OCI-LY1 (cell line): Measurements from ENCODE around the gene IPO7.

Experiments
- H2AFZ ChIP-seq: fragments of 200-600 bp; sonication (generic), shearing (Covaris generic); 2 replicates; pipeline ENCODE4 v1.6.0; 2014; ENCODE audit warnings: antibody characterized with exemption, mild to moderate bottlenecking, low read length
- H3F3A ChIP-seq: fragments of 200-600 bp; sonication (generic), shearing (Covaris generic); 2 replicates; pipeline ENCODE4 v1.6.0; 2014; ENCODE audit warnings: mild to moderate bottlenecking, antibody characterized with exemption, low read length, moderate library complexity; ENCODE audit not compliant: insufficient read depth
- H3K27ac ChIP-seq: fragments of 200-600 bp; sonication (generic); 2 replicates; pipeline ENCODE4 v1.5.1; 2014; ENCODE audit warnings: low read length, mixed run types, mild to moderate bottlenecking, low read depth; ENCODE audit not compliant: poor library complexity, severe bottlenecking
- H3K27me3 ChIP-seq: fragments of 200-600 bp; sonication (generic); 2 replicates; pipeline ENCODE4 v1.6.0; 2014; ENCODE audit warnings: antibody characterized with exemption, mild to moderate bottlenecking, low read length, moderate library complexity; ENCODE audit not compliant: insufficient read depth
- H3K36me3 ChIP-seq: fragments of 200-600 bp; sonication (generic); 2 replicates; pipeline ENCODE4 v1.6.1; 2014; ENCODE audit warnings: mild to moderate bottlenecking, antibody characterized with exemption, low read length, moderate library complexity, mixed read lengths; ENCODE audit not compliant: insufficient read depth
- H3K4me1 ChIP-seq: fragments of 200-600 bp; sonication (generic); 2 replicates; pipeline ENCODE4 v1.5.1; 2014; ENCODE audit warnings: mild to moderate bottlenecking, low read length, moderate library complexity; ENCODE audit not compliant: insufficient read depth, severe bottlenecking
- H3K4me2 ChIP-seq: fragments of 200-600 bp; sonication (generic), shearing (Covaris generic); 2 replicates; pipeline ENCODE4 v1.6.1; 2014; ENCODE audit warnings: low read length
- H3K4me3 ChIP-seq: fragments of 200-600 bp; sonication (generic); 2 replicates; pipeline ENCODE4 v1.5.1; 2014; ENCODE audit warnings: low read length, low read depth, mild to moderate bottlenecking, mixed read lengths; ENCODE audit not compliant: poor library complexity, severe bottlenecking
- H3K79me2 ChIP-seq: fragments of 200-600 bp; shearing (Covaris generic); 2 replicates; pipeline ENCODE4 v1.6.1; 2016; ENCODE audit warnings: mixed run types, low read length, mixed read lengths; ENCODE audit not compliant: insufficient read depth
- H3K9ac ChIP-seq: fragments of 200-600 bp; sonication (generic), shearing (Covaris generic); 2 replicates; pipeline ENCODE4 v1.6.1; 2014; ENCODE audit warnings: mild to moderate bottlenecking, low read length, mixed read lengths
- H3K9me2 ChIP-seq: fragments of 200-600 bp; sonication (generic), shearing (Covaris generic); 2 replicates; pipeline ENCODE4 v1.6.1; 2014; ENCODE audit warnings: low read depth, mild to moderate bottlenecking, low read length, mixed read lengths
- H3K9me3 ChIP-seq: fragments of 200-600 bp; shearing (Covaris generic); 2 replicates; pipeline ENCODE4 v1.6.1; 2014; ENCODE audit warnings: low read length, mixed read lengths
- H4K20me1 ChIP-seq: fragments of 200-600 bp; sonication (generic), shearing (Covaris generic); 2 replicates; pipeline ENCODE4 v1.6.0; 2016; ENCODE audit warnings: mild to moderate bottlenecking, low read length; ENCODE audit not compliant: insufficient read depth
- CTCF ChIP-seq: fragments of 200-600 bp; sonication (generic), shearing (Covaris generic); IDR thresholded peaks from 2 replicates; pipeline ENCODE4 v1.5.1; 2017; ENCODE audit warnings: mild to moderate bottlenecking, antibody characterized with exemption, low read length, moderate library complexity, mixed read lengths
- EZH2 ChIP-seq: fragments of 200-600 bp; sonication (generic), shearing (Covaris generic); IDR thresholded peaks from 2 replicates; pipeline ENCODE4 v1.8.0; 2017; ENCODE audit warnings: borderline replicate concordance, mixed run types, mild to moderate bottlenecking, antibody characterized with exemption, low read length, moderate library complexity, mixed read lengths

IPO7 gene

GRCh38 chr11:9489080-9489765 lies 104.8 kb downstream of the IPO7 start:
- no peak overlapping the region for H3K9ac ChIP-seq
- no peaks in the 10 kb centered on the region for H3K9me3 ChIP-seq
- H3K9me2 ChIP-seq: no peaks in the 10 kb centered on the region
- no peak overlapping the region for H3K27ac ChIP-seq
- H3K79me2 ChIP-seq: no peaks in the 10 kb centered on the region
- TF ChIP-seq CTCF (no peak), EZH2 (no peak)
- H4K20me1 ChIP-seq: no peaks in the 10 kb centered on the region
- peaks cover 28% of the 10 kb centered on the region for H3K36me3 ChIP-seq
- no peaks in the 10 kb centered on the region for H3K27me3 ChIP-seq
- no peak overlapping the region for H2AFZ ChIP-seq
- H3K4me3 ChIP-seq: no peak overlapping the region
- no peak overlapping the region for H3K4me2 ChIP-seq
- H3K4me1 ChIP-seq: no peaks in the 10 kb centered on the region
- H3F3A ChIP-seq: no peaks in the 10 kb centered on the region

GRCh38 chr11:9490376-9490775 lies 105.9 kb downstream of the IPO7 start:
- TF ChIP-seq CTCF: no peak
- TF ChIP-seq EZH2: no peak
- Histone ChIP-seq H2AFZ (no peak overlapping the region), H3K36me3 (peaks cover 39% of the 10 kb centered on the region), H3K9me2 (no peaks in the 10 kb centered on the region), H3K9me3 (no peaks in the 10 kb centered on the region), H3K4me1 (no peaks in the 10 kb centered on the region), H3K4me2 (no peak overlapping the region), H3K79me2 (no peaks in the 10 kb centered on the region), H3F3A (no peaks in the 10 kb centered on the region), H3K9ac (no peak overlapping the region), H3K27me3 (no peaks in the 10 kb centered on the region), H4K20me1 (no peaks in the 10 kb centered on the region), H3K4me3 (no peak overlapping the region), H3K27ac (no peak overlapping the region)

- TF ChIP-seq EZH2 (no peak), CTCF (no peak)
- Histone ChIP-seq H3K4me3 (no peak overlapping the region), H3K4me1 (no peaks in the 10 kb centered on the region), H3K27ac (no peak overlapping the region), H4K20me1 (no peaks in the 10 kb centered on the region), H3K4me2 (no peak overlapping the region), H3K9ac (no peak overlapping the region), H2AFZ (no peak overlapping the region), H3K9me3 (no peaks in the 10 kb centered on the region), H3K27me3 (no peaks in the 10 kb centered on the region), H3F3A (no peaks in the 10 kb centered on the region), H3K79me2 (no peaks in the 10 kb centered on the region), H3K36me3 (peaks cover 58% of the 10 kb centered on the region), H3K9me2 (no peaks in the 10 kb centered on the region)
Measured at GRCh38 chr11:9493492-9493891, 109.0 kb downstream of the IPO7 start.
